Measurements from ENCODE around the gene TBC1D25. TPM values are rescaled to one million over a fixed set of nuclear protein-coding genes. Genes with fewer than 3 reads are reported as not detected.

TBC1D25 gene
- total and polyA plus RNA-seq, 2 of the 4 experiments (the other 2 are of a cell fraction) = 11.3 to 15.9 TPM

- no TSS peak for BruUV-seq (replicated peaks)
- H3K23ac ChIP-seq (ENCODE audit: low read depth, low read length) = no peak overlapping the region
- H3K36me3 ChIP-seq (ENCODE audit: control insufficient read depth, insufficient read depth, low read length) = peaks cover 3% of the 10 kb centered on the region
- no peak overlapping the region for H2AK9ac ChIP-seq (replicated peaks; ENCODE audit: low read depth, low read length, poor library complexity)
- no peak overlapping the region for H3K18ac ChIP-seq (ENCODE audit: low read depth, low read length)
- no peak for ATAC-seq (ENCODE audit: low read depth)
- no peaks in the 10 kb centered on the region; the same call in 1 of the 2 replicates for H3K9me3 ChIP-seq (ENCODE audit: control insufficient read depth, insufficient read depth, low read length)
- H2BK15ac ChIP-seq (ENCODE audit: low read depth, low read length) = no peak overlapping the region
- no peak overlapping the region for H2BK5ac ChIP-seq (ENCODE audit: low read depth, low read length, poor library complexity, severe bottlenecking)
- in situ Hi-C loops (cut with MboI; ENCODE audit: low sequenced_read_pairs) = no loop called here
- H3K27ac ChIP-seq (ENCODE audit: insufficient read depth, low read length) = no peak overlapping the region
- H2AK5ac ChIP-seq (ENCODE audit: low read depth, low read length) = no peak overlapping the region
- no peak overlapping the region for H2BK20ac ChIP-seq (ENCODE audit: low read depth, low read length)
- H3K4ac ChIP-seq (ENCODE audit: low read depth, low read length) = no peak overlapping the region
- intact Hi-C loops (cut with micrococcal nuclease) = no loop called here
- dilution Hi-C loops (cut with HindIII; ENCODE audit: low sequenced_read_pairs, unreplicated experiment) = no loop called here
- DNase-seq = no peak
- H4K91ac ChIP-seq (ENCODE audit: insufficient read depth, low read depth, low read length) = no peak overlapping the region
- no peaks in the 10 kb centered on the region for H3K27me3 ChIP-seq (ENCODE audit: control insufficient read depth, insufficient read depth, low read length)
- H2BK120ac ChIP-seq (ENCODE audit: low read depth, low read length) = no peak overlapping the region
- H3K9me1 ChIP-seq (ENCODE audit: insufficient read depth, low read length) = no peaks in the 10 kb centered on the region
- H3K56ac ChIP-seq (ENCODE audit: extremely low read depth, insufficient read depth, low read length) = no peak overlapping the region
- H3K4me1 ChIP-seq (ENCODE audit: control insufficient read depth, insufficient read depth, low read length) = no peaks in the 10 kb centered on the region
- WGBS, 2 experiments (ENCODE audit: extremely low coverage in 2 of 2, insufficient read length in 1 of 2) = 80% methylated on average over 3 of the region's 10 CpGs; no CpG with 5 or more reads in 1 of the 2 experiments
- H4K20me1 ChIP-seq (ENCODE audit: insufficient read depth, low read length) = no peaks in the 10 kb centered on the region
- no peak overlapping the region for H3K9ac ChIP-seq (ENCODE audit: low read depth, low read length)
- no peak overlapping the region for H3K4me2 ChIP-seq (ENCODE audit: low read depth, low read length)
- H4K5ac ChIP-seq (ENCODE audit: low read depth, low read length) = no peak overlapping the region
- no peak overlapping the region for H3K4me3 ChIP-seq (ENCODE audit: insufficient read depth, low read depth, low read length)
- TF ChIP-seq CTCF (conservative IDR thresholded peaks at IDR 0.05; ENCODE audit: low read depth, low read length) = no peak
- TF ChIP-seq MXI1 (IDR thresholded peaks at IDR 0.05; ENCODE audit: borderline replicate concordance, low read depth, low read length) = no peak
- TF ChIP-seq USF2 (IDR thresholded peaks at IDR 0.05; ENCODE audit: low read depth, low read length) = no peak
- TF ChIP-seq CEBPB (IDR thresholded peaks at IDR 0.05; ENCODE audit: low read depth, low read length) = no peak
- no peak for TF ChIP-seq NFE2L2 (IDR thresholded peaks at IDR 0.05; ENCODE audit: low read depth, low read length)
- no peak for TF ChIP-seq SMC3 (IDR thresholded peaks at IDR 0.05; ENCODE audit: low read depth, low read length)
- TF ChIP-seq RCOR1 (IDR thresholded peaks at IDR 0.05; ENCODE audit: insufficient replicate concordance, low read length) = no peak
- no peak for TF ChIP-seq FOS (IDR thresholded peaks at IDR 0.05; ENCODE audit: low read depth, low read length)
- TF ChIP-seq RAD21 (IDR thresholded peaks at IDR 0.05; ENCODE audit: low read length) = no peak
- no peak for TF ChIP-seq BHLHE40 (IDR thresholded peaks at IDR 0.05; ENCODE audit: low read depth, low read length)
- no peak for TF ChIP-seq POLR2A (IDR thresholded peaks at IDR 0.05; ENCODE audit: low read depth, low read length)
- no peak for TF ChIP-seq MAFK (IDR thresholded peaks at IDR 0.05; ENCODE audit: low read depth, low read length)
- TF ChIP-seq RFX5 (IDR thresholded peaks at IDR 0.05; ENCODE audit: low read depth, low read length) = no peak
- no peak for TF ChIP-seq ELK1 (IDR thresholded peaks at IDR 0.05; ENCODE audit: borderline replicate concordance, low read depth, low read length)
- TF ChIP-seq MAZ (IDR thresholded peaks at IDR 0.05; ENCODE audit: borderline replicate concordance, low read depth, low read length) = no peak
- no peak for TF ChIP-seq CHD1 (IDR thresholded peaks at IDR 0.05; ENCODE audit: low read depth, low read length)
- no peak overlapping the region for H3K14ac ChIP-seq (replicated peaks; ENCODE audit: low read depth, low read length)
- ChIA-PET POLR2A (ENCODE audit: unreplicated experiment) (no interaction called here), CTCF (no interaction called here)
- H3K79me1 ChIP-seq (ENCODE audit: low read depth in 1 of 2, low read length in 2 of 2) = no peaks in the 10 kb centered on the region
- H4K8ac ChIP-seq (ENCODE audit: low read depth in 2 of 2, low read length in 2 of 2) = no peak overlapping the region
- H2AFZ ChIP-seq (replicated peaks; ENCODE audit: low read length, poor library complexity) = no peak overlapping the region
Measured at GRCh38 chrX:48515842-48516241, 23.7 kb upstream of the TBC1D25 start.

Data from IMR-90 (cell line).